Fibroblast of the aortic adventitia (primary cell): ENCODE measurements around the gene LGALS3. TPM values are rescaled to one million over a fixed set of nuclear protein-coding genes. Genes with fewer than 3 reads are reported as not detected.

Experiments used
- DNase-seq: peaks from one replicate; pipeline ENCODE4 v3.0.0-alpha.2; 2010; ENCODE audit warnings: low read depth
- H3K4me3 ChIP-seq: 2 replicates; pipeline ENCODE4 v1.5.1; 2011; ENCODE audit warnings: low read depth, mild to moderate bottlenecking, control low read depth, low read length, moderate library complexity
- total RNA-seq: library from RNA; depleted of rRNA; stranded (reverse); fragments of >200 nt; gene quantifications from 2 replicates; pipeline ENCODE4 v1.2.3, GENCODE V29; 2012; ENCODE audit warnings: low replicate concordance
- TF ChIP-seq, protein P1 (sequence below): IDR thresholded peaks from 2 replicates; pipeline ENCODE4 v1.5.1; 2011; ENCODE audit warnings: mild to moderate bottlenecking, low read length, control low read depth, inconsistent platforms; ENCODE audit not compliant: insufficient read depth

Gene LGALS3
- total RNA-seq, 1 donor: 475 TPM

DNA sequence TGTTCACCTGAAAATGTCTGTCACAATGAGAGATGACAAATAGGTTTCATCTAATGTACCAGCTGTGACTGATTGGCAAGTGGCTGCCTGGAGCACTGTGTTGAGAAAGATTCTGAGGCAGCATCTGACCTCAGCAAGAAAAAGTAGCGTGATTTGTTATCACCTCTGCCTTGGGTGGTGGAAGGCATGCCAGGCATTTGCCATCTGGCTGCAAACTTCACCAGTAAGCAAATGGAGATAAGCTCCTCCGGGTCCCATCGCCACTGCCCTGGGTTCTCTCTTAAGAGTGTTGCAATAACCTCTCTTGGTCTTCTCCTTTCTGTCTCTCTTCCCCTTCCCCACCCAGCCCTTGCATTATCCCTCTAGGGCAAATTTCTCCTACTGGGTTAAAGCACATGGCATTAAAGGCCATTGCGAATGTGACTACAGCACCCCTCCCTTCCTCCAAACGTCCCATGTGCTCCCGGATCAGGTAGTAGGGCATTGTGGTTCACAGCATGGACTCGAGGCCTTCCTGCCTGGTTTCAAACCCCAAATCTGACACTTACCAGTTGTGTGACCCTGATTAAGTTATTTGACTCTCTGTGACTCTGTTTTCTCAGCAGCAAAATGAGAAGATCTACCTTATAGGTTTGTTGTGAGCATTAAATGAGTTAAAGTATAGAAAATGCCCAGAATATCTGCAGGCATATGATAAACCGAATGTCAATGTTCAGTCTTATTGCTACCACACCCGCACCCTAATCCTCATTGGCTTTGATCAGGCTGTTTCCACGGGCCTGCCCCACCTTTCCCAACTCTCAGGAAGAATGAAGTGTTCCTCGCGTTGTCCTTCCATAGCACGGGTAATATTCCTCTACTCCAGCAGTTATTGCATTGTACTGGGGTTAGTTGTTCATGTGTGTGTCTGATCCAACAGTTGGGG lies 8.2 kb upstream of the LGALS3 start:
- no peak overlapping the region for H3K4me3 ChIP-seq
- TF ChIP-seq, protein P1, sequence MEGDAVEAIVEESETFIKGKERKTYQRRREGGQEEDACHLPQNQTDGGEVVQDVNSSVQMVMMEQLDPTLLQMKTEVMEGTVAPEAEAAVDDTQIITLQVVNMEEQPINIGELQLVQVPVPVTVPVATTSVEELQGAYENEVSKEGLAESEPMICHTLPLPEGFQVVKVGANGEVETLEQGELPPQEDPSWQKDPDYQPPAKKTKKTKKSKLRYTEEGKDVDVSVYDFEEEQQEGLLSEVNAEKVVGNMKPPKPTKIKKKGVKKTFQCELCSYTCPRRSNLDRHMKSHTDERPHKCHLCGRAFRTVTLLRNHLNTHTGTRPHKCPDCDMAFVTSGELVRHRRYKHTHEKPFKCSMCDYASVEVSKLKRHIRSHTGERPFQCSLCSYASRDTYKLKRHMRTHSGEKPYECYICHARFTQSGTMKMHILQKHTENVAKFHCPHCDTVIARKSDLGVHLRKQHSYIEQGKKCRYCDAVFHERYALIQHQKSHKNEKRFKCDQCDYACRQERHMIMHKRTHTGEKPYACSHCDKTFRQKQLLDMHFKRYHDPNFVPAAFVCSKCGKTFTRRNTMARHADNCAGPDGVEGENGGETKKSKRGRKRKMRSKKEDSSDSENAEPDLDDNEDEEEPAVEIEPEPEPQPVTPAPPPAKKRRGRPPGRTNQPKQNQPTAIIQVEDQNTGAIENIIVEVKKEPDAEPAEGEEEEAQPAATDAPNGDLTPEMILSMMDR: no peak
- DNase-seq: peak; percentile 30

DNA sequence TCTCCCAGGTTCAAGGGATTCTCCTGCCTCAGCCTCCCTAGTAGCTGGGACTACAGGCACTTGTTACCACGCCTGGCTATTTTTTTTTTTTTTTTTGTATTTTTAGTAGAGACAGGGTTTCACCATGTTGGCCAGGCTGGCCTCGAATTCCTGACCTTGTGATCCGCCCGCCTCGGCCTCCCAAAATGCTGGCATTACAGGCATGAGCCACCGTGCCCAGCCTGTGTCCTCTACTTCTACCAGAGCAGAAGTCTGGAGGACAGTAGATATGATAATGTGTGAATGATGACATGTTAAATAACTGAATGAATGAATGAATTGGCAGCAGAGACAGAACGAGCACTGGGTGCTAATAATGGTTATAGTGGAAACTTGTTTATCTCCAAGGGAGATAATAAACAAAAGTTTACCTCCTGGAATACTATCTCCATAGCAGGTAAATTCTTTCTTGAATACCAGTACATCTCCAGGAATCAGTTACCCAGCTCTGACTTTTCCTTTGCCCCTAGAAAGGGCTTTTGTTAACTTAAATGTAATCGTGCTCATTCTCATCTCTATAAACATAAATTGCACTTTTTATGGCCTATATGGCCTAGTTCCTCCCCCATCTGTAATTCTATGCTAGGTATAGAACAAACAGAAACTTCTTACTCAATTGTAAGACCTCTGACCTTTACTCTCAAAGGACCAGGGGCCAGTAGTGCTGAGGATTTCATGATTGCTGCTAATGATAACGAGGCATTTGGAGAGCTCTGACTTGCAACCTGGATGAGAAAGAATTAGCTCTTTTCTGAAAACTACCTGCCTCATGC lies 7.2 kb upstream of the LGALS3 start:
- no peak overlapping the region for H3K4me3 ChIP-seq
- TF ChIP-seq, protein P1: no peak
- no peak for DNase-seq

DNA sequence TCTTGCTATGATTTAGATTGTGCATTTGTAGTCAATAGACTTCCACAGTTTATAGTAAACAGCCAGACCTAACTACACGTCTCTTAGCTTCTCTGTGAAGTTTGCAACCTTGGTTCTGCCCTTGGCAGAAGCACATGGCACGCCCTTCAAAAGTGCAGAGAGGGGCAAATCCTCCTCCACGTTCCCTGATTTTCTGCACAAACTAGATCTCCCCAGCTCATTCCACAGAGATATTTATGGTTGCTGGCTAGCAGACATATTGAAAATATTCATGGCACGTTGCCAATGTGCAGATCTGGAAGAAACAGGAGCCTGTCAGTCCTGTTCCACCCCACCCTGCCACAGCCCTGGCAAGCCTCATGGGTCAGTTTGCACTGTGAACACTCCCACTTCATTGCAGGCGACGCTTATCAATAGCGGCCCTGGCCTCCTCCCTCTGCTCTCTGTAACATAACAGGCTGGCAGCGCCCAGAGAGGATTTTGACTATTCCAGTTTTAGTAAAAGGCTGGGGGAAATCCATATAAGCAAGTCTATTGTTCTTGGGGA lies 6.5 kb upstream of the LGALS3 start:
- no peak overlapping the region for H3K4me3 ChIP-seq
- TF ChIP-seq, protein P1: no peak
- DNase-seq: peak; percentile 80

DNA sequence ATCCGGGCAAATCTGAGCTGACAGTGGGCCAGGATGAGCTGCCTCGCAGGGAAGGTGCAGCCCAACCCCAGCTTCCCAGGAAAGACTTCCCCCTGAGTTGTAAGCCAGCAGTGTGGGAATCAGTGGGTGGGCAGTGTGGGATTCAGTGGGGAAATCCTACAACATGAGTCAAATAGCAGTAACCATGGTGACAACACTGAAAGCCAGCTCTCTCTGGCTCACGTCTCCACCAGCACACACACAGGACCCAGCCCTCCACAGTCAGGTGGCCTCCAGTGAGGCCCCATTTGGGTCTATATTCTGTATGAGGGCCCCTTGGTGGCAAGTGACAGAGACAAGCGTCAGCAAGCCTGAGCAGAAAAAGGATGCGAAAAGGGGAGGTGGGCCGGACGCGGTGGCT lies 6.0 kb upstream of the LGALS3 start:
- TF ChIP-seq, protein P1: no peak
- no peak overlapping the region for H3K4me3 ChIP-seq
- peak; percentile 93 for DNase-seq

DNA sequence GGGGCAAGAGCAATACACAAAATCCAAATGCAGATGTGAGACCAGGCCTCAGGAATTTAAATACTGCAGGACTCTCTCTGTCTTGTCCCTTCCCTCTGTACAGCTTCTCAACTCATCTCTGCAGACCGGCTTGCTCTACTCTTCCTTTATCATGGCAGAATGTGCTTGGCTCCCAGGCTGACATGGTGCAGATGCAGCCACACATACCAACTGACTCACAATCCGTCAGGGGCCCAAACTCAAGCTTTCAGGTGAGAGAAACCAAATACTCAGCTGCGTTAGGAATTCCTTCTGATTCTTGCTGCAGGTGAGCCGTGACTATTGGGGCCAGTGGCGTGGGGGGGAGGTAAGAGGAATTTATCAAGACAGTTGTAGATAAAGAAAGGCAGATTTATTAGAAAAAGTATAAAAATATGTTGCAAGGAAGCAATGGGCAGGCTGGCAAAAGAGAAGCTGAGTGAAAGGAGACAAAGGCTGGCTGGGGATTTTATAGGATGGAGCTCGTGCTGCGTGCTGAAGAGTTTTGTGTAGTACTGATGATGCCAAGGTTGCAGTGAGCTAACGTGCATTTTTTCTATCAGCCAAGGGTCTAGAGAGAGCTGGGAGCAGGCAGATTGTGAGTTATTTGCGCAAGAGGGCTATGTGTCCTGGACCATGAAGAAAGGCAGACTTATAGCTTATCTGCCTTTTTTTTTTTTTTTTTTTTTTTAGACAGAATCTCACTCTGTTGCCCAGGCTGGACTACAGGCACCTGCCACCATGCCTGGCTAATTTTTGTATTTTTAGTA lies 5.0 kb upstream of the LGALS3 start:
- TF ChIP-seq, protein P1: no peak
- H3K4me3 ChIP-seq: no peak overlapping the region
- no peak for DNase-seq

DNA sequence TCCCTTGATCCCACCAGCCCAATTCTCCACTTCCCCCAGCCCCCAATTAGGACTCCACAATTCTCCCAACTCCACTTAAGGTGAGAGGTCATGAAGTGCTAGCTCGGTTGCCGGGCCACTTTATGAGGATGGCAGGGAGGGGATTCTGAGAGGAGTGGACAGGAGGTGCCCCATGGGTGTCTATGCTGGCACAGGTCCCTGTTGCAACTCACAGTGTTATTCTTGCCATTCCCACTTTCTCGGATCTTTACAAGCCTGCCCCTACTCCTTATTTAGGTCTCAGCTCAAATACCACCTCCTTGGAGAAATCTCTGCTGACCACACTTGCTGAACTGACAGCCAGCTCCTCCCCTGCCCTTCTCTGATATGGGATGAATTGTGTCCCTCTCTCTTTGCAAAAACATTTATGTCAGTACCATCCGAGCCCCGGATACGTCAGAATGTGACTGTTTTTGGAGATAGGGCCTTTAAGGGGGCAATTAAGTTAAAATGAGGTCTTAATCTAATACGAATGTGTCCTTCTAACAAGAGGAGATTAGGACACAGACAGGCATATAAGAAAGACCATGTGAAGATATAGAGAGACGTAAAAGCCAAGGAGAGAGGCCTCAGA lies 4.2 kb upstream of the LGALS3 start:
- no peak overlapping the region for H3K4me3 ChIP-seq
- TF ChIP-seq, protein P1: no peak
- no peak for DNase-seq
